Measurements from ENCODE around the gene KIF16B.

The KIF16B gene

GRCh38 chr20:16362642-16363041 lies 210.6 kb downstream of the KIF16B start:
- Histone ChIP-seq H2AFZ (ENCODE audit: low read depth, low read length) (no peak overlapping the region), H3K4me3 (ENCODE audit: low read depth in 1 of 2, low read length in 2 of 2) (no peak overlapping the region), H3K27me3 (ENCODE audit: insufficient read depth, low read length, poor library complexity) (no peaks in the 10 kb centered on the region), H4K20me1 (ENCODE audit: insufficient read depth, low read length) (no peaks in the 10 kb centered on the region), H3K9me3 (ENCODE audit: insufficient read depth, low read length, severe bottlenecking) (no peaks in the 10 kb centered on the region), H3K27ac (ENCODE audit: low read length) (no peak overlapping the region), H3K4me1 (ENCODE audit: insufficient read depth, low read length) (no peaks in the 10 kb centered on the region), H3K79me2 (ENCODE audit: insufficient read depth, low read length) (no peaks in the 10 kb centered on the region), H3K9ac (ENCODE audit: low read depth, low read length) (no peak overlapping the region), H3K4me2 (ENCODE audit: insufficient read depth, low read length) (no peak overlapping the region), H3K36me3 (ENCODE audit: insufficient read depth, low read length) (no peaks in the 10 kb centered on the region)
- DNase-seq (no peak), ATAC-seq (ENCODE audit: insufficient read depth, low read depth) (no peak)
- TF ChIP-seq, protein P1, sequence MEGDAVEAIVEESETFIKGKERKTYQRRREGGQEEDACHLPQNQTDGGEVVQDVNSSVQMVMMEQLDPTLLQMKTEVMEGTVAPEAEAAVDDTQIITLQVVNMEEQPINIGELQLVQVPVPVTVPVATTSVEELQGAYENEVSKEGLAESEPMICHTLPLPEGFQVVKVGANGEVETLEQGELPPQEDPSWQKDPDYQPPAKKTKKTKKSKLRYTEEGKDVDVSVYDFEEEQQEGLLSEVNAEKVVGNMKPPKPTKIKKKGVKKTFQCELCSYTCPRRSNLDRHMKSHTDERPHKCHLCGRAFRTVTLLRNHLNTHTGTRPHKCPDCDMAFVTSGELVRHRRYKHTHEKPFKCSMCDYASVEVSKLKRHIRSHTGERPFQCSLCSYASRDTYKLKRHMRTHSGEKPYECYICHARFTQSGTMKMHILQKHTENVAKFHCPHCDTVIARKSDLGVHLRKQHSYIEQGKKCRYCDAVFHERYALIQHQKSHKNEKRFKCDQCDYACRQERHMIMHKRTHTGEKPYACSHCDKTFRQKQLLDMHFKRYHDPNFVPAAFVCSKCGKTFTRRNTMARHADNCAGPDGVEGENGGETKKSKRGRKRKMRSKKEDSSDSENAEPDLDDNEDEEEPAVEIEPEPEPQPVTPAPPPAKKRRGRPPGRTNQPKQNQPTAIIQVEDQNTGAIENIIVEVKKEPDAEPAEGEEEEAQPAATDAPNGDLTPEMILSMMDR (IDR thresholded peaks at IDR 0.05; ENCODE audit: borderline replicate concordance, extremely low read depth, low read length, poor library complexity, severe bottlenecking), result no peak
- no peak for TF ChIP-seq EZH2 (IDR thresholded peaks at IDR 0.05; ENCODE audit: borderline replicate concordance, low read depth, low read length, severe bottlenecking)

DNA sequence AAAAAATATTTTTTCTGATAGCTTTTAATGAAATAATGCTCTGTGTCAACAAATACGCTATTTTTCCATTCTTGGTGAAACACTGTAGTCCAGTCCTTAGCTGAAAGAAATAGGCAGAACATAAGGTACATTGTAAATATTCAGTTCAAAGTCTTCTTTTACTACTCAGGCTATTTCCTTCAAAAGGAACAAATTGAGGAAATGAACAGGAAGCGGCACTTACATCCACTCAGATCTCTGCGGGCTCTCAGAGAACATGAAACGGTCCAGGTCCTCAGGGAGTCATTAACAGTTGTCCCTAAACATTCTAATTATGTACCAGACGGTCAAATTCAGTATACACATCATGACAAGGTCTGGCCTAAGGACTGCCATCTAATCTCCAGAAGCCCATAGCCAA lies 212.6 kb downstream of the KIF16B start:
- no peaks in the 10 kb centered on the region for H3K79me2 ChIP-seq (ENCODE audit: insufficient read depth, low read length)
- no peak overlapping the region for H3K4me3 ChIP-seq (ENCODE audit: low read depth in 1 of 2, low read length in 2 of 2)
- H3K27me3 ChIP-seq (ENCODE audit: insufficient read depth, low read length, poor library complexity), result no peaks in the 10 kb centered on the region
- DNase-seq, result no peak
- no peaks in the 10 kb centered on the region for H3K9me3 ChIP-seq (ENCODE audit: insufficient read depth, low read length, severe bottlenecking)
- no peak overlapping the region for H2AFZ ChIP-seq (ENCODE audit: low read depth, low read length)
- no peak overlapping the region for H3K9ac ChIP-seq (ENCODE audit: low read depth, low read length)
- no peak for TF ChIP-seq EZH2 (IDR thresholded peaks at IDR 0.05; ENCODE audit: borderline replicate concordance, low read depth, low read length, severe bottlenecking)
- TF ChIP-seq, protein P1 (IDR thresholded peaks at IDR 0.05; ENCODE audit: borderline replicate concordance, extremely low read depth, low read length, poor library complexity, severe bottlenecking), result no peak
- no peak for ATAC-seq (ENCODE audit: insufficient read depth, low read depth)
- H4K20me1 ChIP-seq (ENCODE audit: insufficient read depth, low read length), result no peaks in the 10 kb centered on the region
- H3K36me3 ChIP-seq (ENCODE audit: insufficient read depth, low read length), result no peaks in the 10 kb centered on the region
- H3K4me2 ChIP-seq (ENCODE audit: insufficient read depth, low read length), result no peak overlapping the region
- H3K4me1 ChIP-seq (ENCODE audit: insufficient read depth, low read length), result no peaks in the 10 kb centered on the region
- no peak overlapping the region for H3K27ac ChIP-seq (ENCODE audit: low read length)

- Histone ChIP-seq H3K4me1 (ENCODE audit: insufficient read depth, low read length) (no peaks in the 10 kb centered on the region), H3K79me2 (ENCODE audit: insufficient read depth, low read length) (no peaks in the 10 kb centered on the region), H3K27me3 (ENCODE audit: insufficient read depth, low read length, poor library complexity) (no peaks in the 10 kb centered on the region), H3K4me3 (ENCODE audit: low read depth in 1 of 2, low read length in 2 of 2) (no peak overlapping the region), H3K36me3 (ENCODE audit: insufficient read depth, low read length) (no peaks in the 10 kb centered on the region), H3K9me3 (ENCODE audit: insufficient read depth, low read length, severe bottlenecking) (no peaks in the 10 kb centered on the region), H2AFZ (ENCODE audit: low read depth, low read length) (no peak overlapping the region), H3K4me2 (ENCODE audit: insufficient read depth, low read length) (no peak overlapping the region), H4K20me1 (ENCODE audit: insufficient read depth, low read length) (no peaks in the 10 kb centered on the region), H3K27ac (ENCODE audit: low read length) (no peak overlapping the region), H3K9ac (ENCODE audit: low read depth, low read length) (no peak overlapping the region)
- ATAC-seq (ENCODE audit: insufficient read depth, low read depth) (no peak), DNase-seq (no peak)
- TF ChIP-seq EZH2 (IDR thresholded peaks at IDR 0.05; ENCODE audit: borderline replicate concordance, low read depth, low read length, severe bottlenecking), result no peak
- TF ChIP-seq, protein P1 (IDR thresholded peaks at IDR 0.05; ENCODE audit: borderline replicate concordance, extremely low read depth, low read length, poor library complexity, severe bottlenecking), result no peak
Measured at GRCh38 chr20:16353417-16353781, 219.8 kb downstream of the KIF16B start.

Data from DND-41 (cell line).